Muscle of leg (tissue), 11 donors: ENCODE results near the gene LONP2. TPM values are rescaled to one million over a fixed set of nuclear protein-coding genes. Genes with fewer than 3 reads are reported as not detected.

Experiments used
- DNase-seq: peaks from one replicate; pipeline ENCODE4 v3.0.0; 2013
- H3K27ac ChIP-seq: one replicate; pipeline ENCODE4 v1.5.1; 2013; ENCODE audit warnings: mild to moderate bottlenecking, low read length, control low read depth
- H3K27me3 ChIP-seq: one replicate; pipeline ENCODE4 v1.6.1; 2013; ENCODE audit warnings: low read length; ENCODE audit not compliant: control insufficient read depth, insufficient read depth
- H3K36me3 ChIP-seq: one replicate; pipeline ENCODE4 v1.6.1; 2013; ENCODE audit warnings: low read length; ENCODE audit not compliant: control insufficient read depth, insufficient read depth
- H3K4me1 ChIP-seq: one replicate; pipeline ENCODE4 v1.6.1; 2013; ENCODE audit warnings: low read length; ENCODE audit not compliant: control insufficient read depth, insufficient read depth
- H3K4me3 ChIP-seq: one replicate; pipeline ENCODE4 v1.5.1; 2013; ENCODE audit warnings: low read length, control low read depth
- H3K9me3 ChIP-seq: replicated peaks from 2 replicates; pipeline ENCODE4 v1.6.1; 2013; ENCODE audit warnings: low read depth, low read length; ENCODE audit not compliant: control insufficient read depth
- WGBS: methylation state at CpG from one replicate; pipeline ENCODE4 v1.1.5; 2013; ENCODE audit warnings: missing lambda C conversion rate; ENCODE audit not compliant: insufficient coverage; 5-methylcytosine and 5-hydroxymethylcytosine counted together
- polyA plus RNA-seq, 8 donors: library from polyadenylated mRNA; unstranded; fragments of 120-200 nt; gene quantifications; one replicate each; pipeline versions ENCODE4 v1.2.1 to v1.2.3, GENCODE V29; 2013; ENCODE audit warnings: inconsistent platforms in 1 of 8, low replicate concordance in 1 of 8; ENCODE audit not compliant: insufficient read length in 8 of 8, insufficient read depth in 1 of 8
- total RNA-seq: library from RNA; stranded (reverse); fragments of 120-200 nt; gene quantifications from one replicate; pipeline ENCODE4 v1.2.4, GENCODE V29; 2013

Gene LONP2
- total and polyA plus RNA-seq, 9 donors, result 33.8 to 49.3 (median 40.3) TPM

- Histone ChIP-seq H3K27me3 (no peaks in the 10 kb centered on the region), H3K9me3 (no peaks in the 10 kb centered on the region), H3K27ac (no peak overlapping the region), H3K4me3 (no peak overlapping the region), H3K36me3 (no peaks in the 10 kb centered on the region), H3K4me1 (no peaks in the 10 kb centered on the region)
- no peak for DNase-seq
- 95% methylated on average over 3 of the region's 4 CpGs for WGBS
Measured at GRCh38 chr16:48405907-48406306, 161.8 kb downstream of the LONP2 start.

Other genes starting within 250 kb of the LONP2 start
- gene ABCC12, start 88.3 kb upstream of the LONP2 start, total RNA-seq, result 0.22 TPM
- under 1 TPM; 0.12 to 0.66 (median 0.41) TPM for gene ABCC12, start 88.3 kb upstream of the LONP2 start, polyA plus RNA-seq
- gene ABCC11, start 3.2 kb downstream of the LONP2 start, total RNA-seq, result 0.04 TPM
- under 1 TPM; 0.07 to 0.15 (median 0.11) TPM for gene ABCC11, start 3.2 kb downstream of the LONP2 start, polyA plus RNA-seq
- 25.6 TPM for gene SIAH1, start 141.1 kb downstream of the LONP2 start, total RNA-seq
- 10 to 100 TPM; 27.0 to 31.3 (median 29.4) TPM for gene SIAH1, start 141.1 kb downstream of the LONP2 start, polyA plus RNA-seq